COR-L47 (cell line): ENCODE results near the gene UMOD.
"Not testable (repeated sequence)": the region's sequence is repeated elsewhere in the genome, so short reads cannot be mapped to it uniquely, and the experiment has no call there.

Experiments used
- DNase-seq: peaks from one replicate; lab custom pipeline; 2025; lab: John Stamatoyannopoulos, UW

Gene UMOD

GRCh38 chr16:20320592-20320991 lies 31.9 kb downstream of the UMOD start:
- DNase-seq: no peak

DNA sequence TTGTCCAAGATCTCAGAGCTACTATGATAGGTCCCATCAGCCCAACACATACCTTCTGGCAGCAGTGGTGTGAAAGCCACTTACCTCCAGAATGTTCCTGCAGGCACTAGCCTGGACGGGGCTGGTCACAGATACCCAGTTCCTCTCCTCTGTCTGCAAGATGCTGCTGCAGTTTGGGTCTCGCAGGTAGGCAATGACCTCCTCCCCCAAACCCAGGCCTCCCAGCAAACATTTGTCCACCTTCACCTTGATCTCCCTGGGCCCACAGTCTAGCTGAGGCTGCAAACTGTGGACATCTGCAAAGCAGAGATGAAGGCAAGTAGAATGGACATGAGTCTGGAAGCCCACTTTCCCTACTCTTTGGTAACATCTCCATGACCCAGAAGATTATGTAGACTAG lies 32.3 kb downstream of the UMOD start:
- no peak for DNase-seq

DNA sequence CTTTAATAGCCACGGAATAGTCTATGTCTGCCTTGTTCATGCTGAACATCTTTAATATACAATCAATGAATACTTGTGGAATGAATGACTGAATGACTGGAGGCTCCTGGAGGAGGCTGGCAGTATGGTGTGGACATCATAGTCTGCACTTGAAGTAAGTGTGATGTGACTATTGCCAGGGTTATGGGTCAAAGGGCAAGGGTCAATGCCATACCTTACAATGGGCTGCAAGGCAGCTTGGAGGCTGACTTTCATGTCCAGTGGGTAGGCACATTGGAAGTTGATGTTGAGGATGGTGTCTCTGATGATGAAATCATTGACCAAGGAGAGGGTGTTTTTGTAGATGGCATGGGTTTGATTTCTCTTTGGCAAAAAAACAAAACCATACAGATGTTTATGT lies 33.1 kb downstream of the UMOD start:
- no peak for DNase-seq

GRCh38 chr16:20318437-20318836 lies 34.1 kb downstream of the UMOD start:
- no peak for DNase-seq

DNA sequence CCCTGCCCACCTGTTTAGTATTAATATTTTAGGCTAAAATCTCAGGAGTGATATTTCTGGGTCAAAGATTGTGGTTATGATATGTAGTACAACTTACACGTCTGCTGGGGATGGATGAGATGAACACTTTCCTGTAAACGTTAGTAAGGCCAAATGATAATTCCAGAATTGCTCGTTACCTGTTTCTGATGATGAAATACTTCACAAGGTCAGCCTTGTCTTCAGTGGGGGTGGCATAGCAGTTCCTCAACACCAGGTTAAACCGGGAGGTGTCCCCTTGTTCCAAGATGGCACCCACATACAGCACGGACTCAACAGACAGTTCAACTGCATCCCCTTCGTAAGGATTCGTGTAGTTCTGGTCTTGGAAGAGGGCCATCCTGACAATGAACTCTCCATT lies 34.5 kb downstream of the UMOD start:
- DNase-seq: no peak

- DNase-seq: no peak
Measured at GRCh38 chr16:20317117-20317516, 35.4 kb downstream of the UMOD start.

- no peak for DNase-seq
Measured at GRCh38 chr16:20316715-20317114, 35.8 kb downstream of the UMOD start.

DNA sequence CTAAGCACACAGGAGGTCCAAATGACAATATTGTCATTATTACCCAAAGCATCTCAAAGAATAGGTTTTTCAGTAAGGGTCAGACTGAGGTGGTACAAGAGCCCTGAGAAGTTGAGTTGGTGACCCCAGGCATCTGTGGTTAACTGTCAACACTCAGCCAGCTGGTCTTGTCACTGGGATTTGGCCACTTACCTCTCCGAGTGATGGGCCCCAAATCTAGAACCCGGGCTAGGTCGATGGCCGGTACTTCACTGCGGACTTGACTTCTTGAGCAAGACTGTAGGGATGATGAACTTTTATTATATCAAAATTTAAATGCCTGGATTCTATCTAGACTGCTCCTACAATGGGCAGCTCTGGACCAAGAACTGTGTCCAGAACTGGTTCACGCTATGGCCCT lies 36.8 kb downstream of the UMOD start:
- no peak for DNase-seq

DNA sequence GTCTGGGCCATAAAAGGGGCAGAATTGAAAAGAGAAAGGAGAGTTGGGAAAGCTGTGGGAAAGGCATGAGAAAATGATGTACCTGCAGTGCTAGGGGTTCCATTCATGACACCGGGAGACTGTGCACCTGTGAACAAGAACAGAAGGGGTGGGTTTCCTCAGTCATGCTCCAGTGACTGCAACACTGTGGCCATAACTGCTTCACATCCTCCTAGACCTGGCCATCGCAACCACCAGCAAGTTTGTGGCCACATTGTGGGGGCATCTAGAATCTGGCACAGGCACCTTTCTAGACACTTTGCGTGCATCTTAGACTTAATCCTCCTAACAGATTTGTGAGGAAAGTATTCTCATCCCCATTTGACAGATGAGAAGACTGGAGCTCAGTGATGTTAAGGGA lies 37.9 kb downstream of the UMOD start:
- no peak for DNase-seq

- DNase-seq: no peak
Measured at GRCh38 chr16:20313741-20314140, 38.8 kb downstream of the UMOD start.

GRCh38 chr16:20312536-20313095 lies 39.9 kb downstream of the UMOD start:
- not testable (repeated sequence) for DNase-seq

GRCh38 chr16:20311548-20311947 lies 41.0 kb downstream of the UMOD start:
- no peak for DNase-seq

DNA sequence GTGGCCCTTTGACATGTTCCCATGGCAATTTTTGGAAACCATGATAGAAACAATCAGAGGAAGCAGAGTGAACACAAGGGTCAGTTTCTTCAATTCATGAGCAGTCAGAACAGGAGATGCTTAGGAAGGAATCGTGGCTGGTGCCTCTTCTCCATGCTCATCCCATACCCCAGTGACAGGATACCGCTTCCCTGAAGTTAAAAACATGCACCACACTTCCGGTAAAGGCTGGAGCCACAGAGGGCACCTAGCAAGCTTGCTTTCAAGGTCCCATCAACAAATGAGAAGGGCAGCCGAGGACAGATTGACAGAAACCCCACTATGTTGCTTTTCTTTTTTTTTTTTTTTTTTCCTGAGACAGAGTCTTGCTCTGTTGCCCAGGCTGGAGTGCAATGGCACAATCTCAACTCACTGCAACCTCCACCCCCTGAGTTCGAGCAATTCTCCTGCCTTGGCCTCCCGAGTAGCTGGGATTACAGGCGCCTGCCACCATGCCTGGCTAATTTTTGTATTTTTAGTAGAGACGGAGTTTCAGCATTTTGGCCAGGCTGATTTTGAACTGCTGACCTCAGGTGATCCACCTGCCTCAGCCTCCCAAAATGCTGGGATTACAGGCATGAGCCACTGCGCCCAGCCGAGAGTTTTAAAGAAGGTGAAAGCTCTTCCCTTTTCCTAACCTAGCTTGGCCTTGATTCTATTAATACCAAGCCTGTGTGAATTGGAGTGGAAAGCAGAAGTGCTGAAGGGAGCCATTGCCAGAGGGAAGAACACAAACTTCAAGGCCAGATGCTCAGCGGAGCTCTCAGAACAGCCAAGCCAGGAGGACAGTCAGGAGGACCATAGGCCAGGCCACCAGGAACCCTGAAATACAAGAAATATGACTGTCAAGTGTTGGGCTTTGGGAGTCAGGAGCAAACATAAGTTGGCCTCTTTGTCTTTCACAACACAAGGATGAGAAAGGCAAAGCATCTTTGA lies 41.8 kb downstream of the UMOD start:
- no peak for DNase-seq

GRCh38 chr16:20309786-20310185 lies 42.7 kb downstream of the UMOD start:
- no peak for DNase-seq

DNA sequence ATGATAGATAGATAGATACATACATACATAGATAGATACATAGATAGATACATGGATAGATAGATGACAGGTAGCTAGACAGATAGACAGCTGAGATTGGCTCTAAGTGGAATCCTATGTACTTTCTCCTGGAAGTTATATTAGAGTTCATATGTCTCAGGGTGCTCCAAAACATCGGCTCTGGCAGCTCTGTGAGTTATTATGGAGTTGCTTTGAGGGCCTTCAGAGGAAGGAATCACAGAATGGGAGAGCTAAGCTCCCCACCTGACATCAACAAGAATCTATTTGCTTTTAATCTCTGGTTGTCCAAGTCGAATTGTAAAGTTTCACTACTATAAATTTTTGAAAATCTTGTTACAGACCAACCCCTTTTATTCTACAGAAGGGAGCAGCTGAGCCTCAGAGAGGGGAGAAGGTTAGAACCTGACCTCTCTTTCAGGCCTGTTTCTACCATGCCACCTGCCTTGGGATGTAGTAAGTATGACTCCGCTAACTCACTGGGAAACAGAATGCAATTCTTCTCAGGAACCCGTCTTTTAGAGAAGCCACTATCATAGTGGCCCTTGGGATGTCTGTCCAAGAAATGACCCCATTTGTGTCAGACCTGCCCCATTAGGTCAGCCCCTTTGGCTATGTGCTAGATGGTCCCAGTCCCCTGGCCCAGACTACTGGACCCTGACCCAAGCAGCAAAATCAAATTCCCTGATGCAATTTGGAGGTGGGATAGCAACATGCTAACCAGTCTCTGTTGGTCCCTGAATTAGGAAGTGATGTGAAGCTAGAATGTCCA lies 43.5 kb downstream of the UMOD start:
- DNase-seq: no peak

DNA sequence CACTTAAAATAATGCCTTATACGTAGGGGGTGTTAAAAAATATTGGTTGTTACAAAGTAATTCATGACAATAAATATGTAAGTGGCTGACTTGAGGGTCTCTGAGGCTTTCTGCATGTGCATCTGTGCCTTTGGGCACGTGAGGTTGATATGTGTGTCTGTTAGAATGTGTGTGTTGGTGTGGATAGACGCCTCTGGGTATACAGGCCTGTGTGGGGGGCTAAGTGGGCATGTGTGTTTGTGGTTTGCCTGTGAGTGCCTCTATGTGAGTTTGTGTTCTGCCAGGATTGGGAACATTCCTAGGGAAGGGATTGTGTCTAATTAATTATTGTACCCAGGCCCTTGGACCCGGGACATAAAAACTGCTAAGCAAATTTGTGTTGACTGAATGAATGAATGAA lies 44.2 kb downstream of the UMOD start:
- DNase-seq: no peak

GRCh38 chr16:20307791-20308190 lies 44.7 kb downstream of the UMOD start:
- no peak for DNase-seq

GRCh38 chr16:20307240-20307671 lies 45.3 kb downstream of the UMOD start:
- no peak for DNase-seq

DNA sequence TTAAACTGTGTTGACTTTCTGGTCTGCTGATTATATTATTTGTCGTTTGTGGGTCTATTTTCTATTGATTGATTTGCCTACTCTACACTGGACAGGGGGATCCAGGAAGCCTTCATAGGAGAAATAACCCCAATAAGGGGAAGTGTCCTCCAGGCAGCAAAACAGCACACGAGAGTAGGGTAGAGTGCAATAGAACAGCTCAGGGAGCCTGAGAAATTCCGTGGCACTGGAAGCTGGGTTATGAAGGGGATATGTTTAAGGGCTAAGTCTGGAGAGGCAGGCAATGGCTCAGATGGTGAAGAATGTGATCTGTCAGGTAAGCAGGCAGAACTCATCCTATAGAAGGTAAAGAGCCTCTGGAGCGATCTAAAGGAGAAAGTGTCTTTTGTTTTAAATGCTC lies 46.1 kb downstream of the UMOD start:
- DNase-seq: no peak

- no peak for DNase-seq
Measured at GRCh38 chr16:20303012-20303411, 49.5 kb downstream of the UMOD start.

- no peak for DNase-seq
Measured at GRCh38 chr16:20302389-20302788, 50.1 kb downstream of the UMOD start.

DNA sequence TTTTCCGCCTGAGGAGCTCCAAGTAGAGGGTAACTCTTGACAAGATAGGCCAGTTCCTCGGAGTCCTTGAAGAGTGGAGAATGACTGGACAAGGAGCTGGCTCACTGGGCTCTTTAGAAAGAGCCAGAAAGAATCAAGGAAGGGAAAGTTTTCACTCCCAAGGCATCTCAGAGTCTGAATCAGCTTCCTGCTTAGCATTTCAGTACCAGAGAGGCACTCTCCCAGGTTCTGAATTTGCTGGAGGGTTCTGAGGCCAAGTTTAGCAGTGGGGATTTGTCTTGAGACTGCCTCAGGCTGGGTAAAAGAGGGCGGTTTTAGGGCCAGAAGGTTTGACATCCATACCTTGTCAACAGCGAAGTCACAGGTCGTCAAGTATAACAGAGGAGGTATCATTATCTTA lies 50.7 kb downstream of the UMOD start:
- DNase-seq: no peak
